ENCODE results near the gene DYNC1LI2. TPM values are rescaled to one million over a fixed set of nuclear protein-coding genes. Genes with fewer than 3 reads are reported as not detected.

DYNC1LI2 gene
- total RNA-seq, 1 donor from 2014 or later: 125 TPM

- H3K4me3 Mint-ChIP-seq: peak overlapping the region; percentile 78
- no peaks in the 10 kb centered on the region for H3K9me3 Mint-ChIP-seq
- H3K27ac Mint-ChIP-seq (ENCODE audit: unreplicated experiment): no peak overlapping the region
- DNase-seq (ENCODE audit: low read depth, low spot score): no peak
- no peak for TF ChIP-seq CTCF (conservative IDR thresholded peaks at IDR 0.05)
- H3K27me3 Mint-ChIP-seq (ENCODE audit: low read depth): peaks cover 17% of the 10 kb centered on the region
- H3K4me1 Mint-ChIP-seq: peaks cover 32% of the 10 kb centered on the region
- peaks cover 6% of the 10 kb centered on the region for H3K36me3 Mint-ChIP-seq (ENCODE audit: low read depth)
Observed at GRCh38 chr16:66752958-66753357, 1.5 kb upstream of the DYNC1LI2 start.

- Mint-ChIP-seq H3K9me3 (no peaks in the 10 kb centered on the region), H3K36me3 (ENCODE audit: low read depth) (peaks cover 6% of the 10 kb centered on the region), H3K4me1 (peaks cover 32% of the 10 kb centered on the region), H3K27me3 (ENCODE audit: low read depth) (peaks cover 17% of the 10 kb centered on the region), H3K27ac (ENCODE audit: unreplicated experiment) (no peak overlapping the region), H3K4me3 (peak overlapping the region; percentile 78)
- no peak for TF ChIP-seq CTCF (conservative IDR thresholded peaks at IDR 0.05)
- DNase-seq (ENCODE audit: low read depth, low spot score): no peak
Observed at GRCh38 chr16:66752379-66752778, 970 bp upstream of the DYNC1LI2 start.

- peaks cover 17% of the 10 kb centered on the region for H3K27me3 Mint-ChIP-seq (ENCODE audit: low read depth)
- H3K27ac Mint-ChIP-seq (ENCODE audit: unreplicated experiment): peak overlapping the region; percentile 96
- no peaks in the 10 kb centered on the region for H3K9me3 Mint-ChIP-seq
- peaks cover 6% of the 10 kb centered on the region for H3K36me3 Mint-ChIP-seq (ENCODE audit: low read depth)
- no peak for TF ChIP-seq CTCF (conservative IDR thresholded peaks at IDR 0.05)
- no peak for DNase-seq (ENCODE audit: low read depth, low spot score)
- H3K4me1 Mint-ChIP-seq: peaks cover 32% of the 10 kb centered on the region
- H3K4me3 Mint-ChIP-seq: peak overlapping the region; percentile 78
Observed at GRCh38 chr16:66751992-66752322, 548 bp upstream of the DYNC1LI2 start.

- Mint-ChIP-seq H3K27ac (ENCODE audit: unreplicated experiment) (peak overlapping the region; percentile 92), H3K27me3 (ENCODE audit: low read depth) (peaks cover 8% of the 10 kb centered on the region), H3K4me1 (peaks cover 32% of the 10 kb centered on the region), H3K9me3 (no peaks in the 10 kb centered on the region), H3K4me3 (peak overlapping the region; percentile 94), H3K36me3 (ENCODE audit: low read depth) (peaks cover 9% of the 10 kb centered on the region)
- DNase-seq (ENCODE audit: low read depth, low spot score): peak; percentile 34
- TF ChIP-seq CTCF (conservative IDR thresholded peaks at IDR 0.05): no peak
Observed at GRCh38 chr16:66751053-66751302, 431 bp downstream of the DYNC1LI2 start.

- H3K27ac Mint-ChIP-seq (ENCODE audit: unreplicated experiment): peak overlapping the region; percentile 92
- H3K36me3 Mint-ChIP-seq (ENCODE audit: low read depth): peaks cover 9% of the 10 kb centered on the region
- TF ChIP-seq CTCF (conservative IDR thresholded peaks at IDR 0.05): no peak
- H3K27me3 Mint-ChIP-seq (ENCODE audit: low read depth): peaks cover 6% of the 10 kb centered on the region
- H3K4me1 Mint-ChIP-seq: peaks cover 32% of the 10 kb centered on the region
- no peaks in the 10 kb centered on the region for H3K9me3 Mint-ChIP-seq
- no peak for DNase-seq (ENCODE audit: low read depth, low spot score)
- H3K4me3 Mint-ChIP-seq: peak overlapping the region; percentile 94
Observed at GRCh38 chr16:66750279-66751052, 943 bp downstream of the DYNC1LI2 start.

Data from neural crest cell (in vitro differentiated cells).